Panc1 (cell line): ENCODE data around the gene GTF2A1L. TPM values are rescaled to one million over a fixed set of nuclear protein-coding genes. Genes with fewer than 3 reads are reported as not detected.
A peak's percentile ranks its signal among the peaks of the same experiment; 100 is the strongest.

ENCODE experiments used
- ATAC-seq: fragments of 200-7000 bp; cut with Tn5 transposase; 2 replicates; pipeline ENCODE4 v1.9.1; 2020; ENCODE audit warnings: mild to moderate bottlenecking, moderate library complexity
- BruUV-seq: library from RNA; stranded (reverse); fragments of 400-500 nt; replicated peaks from 2 replicates; lab custom pipeline; 2021; lab: Mats Ljungman, UMichigan
- CTCF ChIA-PET: fragments of 300-600 bp; sonication (Branson Sonifier 250); formaldehyde crosslinking; loops from one replicate; lab custom pipeline; 2022; ENCODE audit warnings: antibody characterized with exemption; lab: Charles Lee
- POLR2A ChIA-PET: fragments of 300-600 bp; sonication (Branson Sonifier 250); formaldehyde crosslinking; loops from one replicate; lab custom pipeline; 2022; ENCODE audit warnings: antibody characterized with exemption; lab: Charles Lee
- DNase-seq: peaks from one replicate; pipeline ENCODE4 v3.0.0-alpha.2; 2010; ENCODE audit warnings: low read depth, low spot score
- H3K27ac ChIP-seq: 2 replicates; pipeline ENCODE4 v1.5.1; 2011; ENCODE audit warnings: mild to moderate bottlenecking, low read length, inconsistent platforms
- H3K27me3 ChIP-seq: fragments of 200-500 bp; sonication (Bioruptor generic); 2 replicates; pipeline ENCODE4 v1.6.0; 2014; ENCODE audit warnings: low read length, inconsistent platforms; ENCODE audit not compliant: control insufficient read depth, insufficient read depth
- H3K36me3 ChIP-seq: fragments of 200-500 bp; sonication (Bioruptor generic); 2 replicates; pipeline ENCODE4 v1.5.1; 2014; ENCODE audit warnings: inconsistent platforms, mild to moderate bottlenecking, low read length, moderate library complexity; ENCODE audit not compliant: control insufficient read depth, insufficient read depth
- H3K4me1 ChIP-seq: 2 replicates; pipeline ENCODE4 v1.5.1; 2011; ENCODE audit warnings: inconsistent platforms, mild to moderate bottlenecking, low read length, moderate library complexity; ENCODE audit not compliant: control insufficient read depth, insufficient read depth
- H3K4me3 ChIP-seq, 2 experiments: 2 replicates each; pipeline ENCODE4 v1.5.1; 2011 to 2012; ENCODE audit warnings: low read depth in 2 of 2, low read length in 2 of 2, mild to moderate bottlenecking in 2 of 2, inconsistent platforms in 1 of 2, moderate library complexity in 1 of 2
- H3K9me3 ChIP-seq: fragments of 200-500 bp; sonication (Bioruptor generic); 2 replicates; pipeline ENCODE4 v1.5.1; 2014; ENCODE audit warnings: low read depth, mild to moderate bottlenecking, inconsistent platforms, low read length, moderate library complexity; ENCODE audit not compliant: control insufficient read depth, insufficient read depth
- POLR2AphosphoS5 ChIP-seq: IDR thresholded peaks from 2 replicates; pipeline ENCODE4 v1.6.1; 2012; ENCODE audit warnings: mild to moderate bottlenecking, low read depth, low read length, moderate library complexity
- SIN3A ChIP-seq: IDR thresholded peaks from 2 replicates; pipeline ENCODE4 v1.6.1; 2012; ENCODE audit warnings: low read depth, mild to moderate bottlenecking, low read length, moderate library complexity, borderline replicate concordance; ENCODE audit not compliant: insufficient read depth
- TCF7L2 ChIP-seq: IDR thresholded peaks from 2 replicates; pipeline ENCODE4 v1.6.1; 2011; ENCODE audit warnings: mild to moderate bottlenecking, low read depth, low read length, inconsistent platforms
- in situ Hi-C: cut with HindIII; loops from 2 replicates; pipeline ENCODE4 v1.10.0; 2016; ENCODE audit warnings: low sequenced_read_pairs, low pct_unique_long_range_greater_than_20kb
- intact Hi-C: fragments of 100-400 bp; cut with micrococcal nuclease; formaldehyde crosslinking; loops from one replicate; pipeline ENCODE4 v1.10.0; 2022; ENCODE audit not compliant: unreplicated experiment
- total RNA-seq: library from RNA; stranded (reverse); gene quantifications from one replicate; pipeline ENCODE4 v1.2.1, GENCODE V29; 2021; ENCODE audit not compliant: unreplicated experiment
- TF ChIP-seq, protein P1 (sequence below), 2 experiments: IDR thresholded peaks; 2 replicates each; pipeline ENCODE4 v1.6.1; 2011 to 2012; ENCODE audit warnings: low read depth in 2 of 2, control low read depth in 1 of 2, low read length in 1 of 2, mild to moderate bottlenecking in 1 of 2, moderate library complexity in 1 of 2; ENCODE audit not compliant: insufficient read depth in 1 of 2
- TF ChIP-seq, protein P2 (sequence below): fragments of 450-650 bp; IDR thresholded peaks from 2 replicates; pipeline ENCODE4 v1.5.1; 2017; ENCODE audit warnings: mild to moderate bottlenecking

Gene GTF2A1L
- total RNA-seq, 1 experiment from 2014 or later, result not detected

GRCh38 chr2:48587961-48588360, 29.7 kb upstream of the GTF2A1L start:
- H3K27me3 ChIP-seq, result no peaks in the 10 kb centered on the region
- ATAC-seq, result no peak
- no TSS peak for BruUV-seq
- POLR2A ChIA-PET, result no interaction called here
- H3K36me3 ChIP-seq, result no peaks in the 10 kb centered on the region
- no peak for DNase-seq
- TF ChIP-seq POLR2AphosphoS5, result no peak
- no peak for TF ChIP-seq SIN3A
- TF ChIP-seq TCF7L2, result no peak
- TF ChIP-seq, protein P1, sequence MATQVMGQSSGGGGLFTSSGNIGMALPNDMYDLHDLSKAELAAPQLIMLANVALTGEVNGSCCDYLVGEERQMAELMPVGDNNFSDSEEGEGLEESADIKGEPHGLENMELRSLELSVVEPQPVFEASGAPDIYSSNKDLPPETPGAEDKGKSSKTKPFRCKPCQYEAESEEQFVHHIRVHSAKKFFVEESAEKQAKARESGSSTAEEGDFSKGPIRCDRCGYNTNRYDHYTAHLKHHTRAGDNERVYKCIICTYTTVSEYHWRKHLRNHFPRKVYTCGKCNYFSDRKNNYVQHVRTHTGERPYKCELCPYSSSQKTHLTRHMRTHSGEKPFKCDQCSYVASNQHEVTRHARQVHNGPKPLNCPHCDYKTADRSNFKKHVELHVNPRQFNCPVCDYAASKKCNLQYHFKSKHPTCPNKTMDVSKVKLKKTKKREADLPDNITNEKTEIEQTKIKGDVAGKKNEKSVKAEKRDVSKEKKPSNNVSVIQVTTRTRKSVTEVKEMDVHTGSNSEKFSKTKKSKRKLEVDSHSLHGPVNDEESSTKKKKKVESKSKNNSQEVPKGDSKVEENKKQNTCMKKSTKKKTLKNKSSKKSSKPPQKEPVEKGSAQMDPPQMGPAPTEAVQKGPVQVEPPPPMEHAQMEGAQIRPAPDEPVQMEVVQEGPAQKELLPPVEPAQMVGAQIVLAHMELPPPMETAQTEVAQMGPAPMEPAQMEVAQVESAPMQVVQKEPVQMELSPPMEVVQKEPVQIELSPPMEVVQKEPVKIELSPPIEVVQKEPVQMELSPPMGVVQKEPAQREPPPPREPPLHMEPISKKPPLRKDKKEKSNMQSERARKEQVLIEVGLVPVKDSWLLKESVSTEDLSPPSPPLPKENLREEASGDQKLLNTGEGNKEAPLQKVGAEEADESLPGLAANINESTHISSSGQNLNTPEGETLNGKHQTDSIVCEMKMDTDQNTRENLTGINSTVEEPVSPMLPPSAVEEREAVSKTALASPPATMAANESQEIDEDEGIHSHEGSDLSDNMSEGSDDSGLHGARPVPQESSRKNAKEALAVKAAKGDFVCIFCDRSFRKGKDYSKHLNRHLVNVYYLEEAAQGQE (IDR thresholded peaks at IDR 0.05; ENCODE audit: insufficient read depth in 1 of 2, low read depth in 2 of 2, low read length in 1 of 2), result no peak
- TF ChIP-seq, protein P2, sequence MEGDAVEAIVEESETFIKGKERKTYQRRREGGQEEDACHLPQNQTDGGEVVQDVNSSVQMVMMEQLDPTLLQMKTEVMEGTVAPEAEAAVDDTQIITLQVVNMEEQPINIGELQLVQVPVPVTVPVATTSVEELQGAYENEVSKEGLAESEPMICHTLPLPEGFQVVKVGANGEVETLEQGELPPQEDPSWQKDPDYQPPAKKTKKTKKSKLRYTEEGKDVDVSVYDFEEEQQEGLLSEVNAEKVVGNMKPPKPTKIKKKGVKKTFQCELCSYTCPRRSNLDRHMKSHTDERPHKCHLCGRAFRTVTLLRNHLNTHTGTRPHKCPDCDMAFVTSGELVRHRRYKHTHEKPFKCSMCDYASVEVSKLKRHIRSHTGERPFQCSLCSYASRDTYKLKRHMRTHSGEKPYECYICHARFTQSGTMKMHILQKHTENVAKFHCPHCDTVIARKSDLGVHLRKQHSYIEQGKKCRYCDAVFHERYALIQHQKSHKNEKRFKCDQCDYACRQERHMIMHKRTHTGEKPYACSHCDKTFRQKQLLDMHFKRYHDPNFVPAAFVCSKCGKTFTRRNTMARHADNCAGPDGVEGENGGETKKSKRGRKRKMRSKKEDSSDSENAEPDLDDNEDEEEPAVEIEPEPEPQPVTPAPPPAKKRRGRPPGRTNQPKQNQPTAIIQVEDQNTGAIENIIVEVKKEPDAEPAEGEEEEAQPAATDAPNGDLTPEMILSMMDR, result no peak
- no peaks in the 10 kb centered on the region for H3K4me1 ChIP-seq
- H3K9me3 ChIP-seq, result no peaks in the 10 kb centered on the region
- intact Hi-C loops, result loop anchor here (5.0 kb wide), 1 partner anchor 116 kb away; no protein-coding TSS in a partner anchor
- H3K4me3 ChIP-seq, result no peak overlapping the region
- in situ Hi-C loops, result no loop called here
- no peak overlapping the region for H3K27ac ChIP-seq
- CTCF ChIA-PET, result no interaction called here

DNA sequence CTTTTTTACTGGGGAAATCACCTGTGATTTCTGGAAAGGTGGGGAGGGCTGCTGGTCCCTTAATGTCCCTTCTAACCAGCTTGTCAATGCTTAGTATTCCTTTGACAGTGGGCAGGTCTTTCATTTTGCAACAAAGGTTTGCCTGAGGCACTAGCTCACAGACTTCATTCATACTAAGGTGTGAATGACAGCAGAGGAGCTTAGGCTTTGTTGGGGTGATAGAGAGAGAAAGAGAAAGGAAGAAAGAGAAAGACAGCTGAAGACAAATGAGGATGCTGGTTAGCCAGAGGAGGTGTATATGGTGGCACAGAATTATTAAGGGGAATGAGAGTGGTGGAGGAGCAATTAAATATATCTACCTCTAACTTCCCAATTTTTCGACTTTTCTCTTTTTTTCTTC, 28.9 kb upstream of the GTF2A1L start:
- CTCF ChIA-PET, result no interaction called here
- Histone ChIP-seq H3K36me3 (no peaks in the 10 kb centered on the region), H3K4me3 (peak overlapping the region in 1 of 2 experiments; percentile 7; a peak in 1 of 4 replicates), H3K27ac (no peak overlapping the region), H3K9me3 (no peaks in the 10 kb centered on the region), H3K27me3 (no peaks in the 10 kb centered on the region), H3K4me1 (no peaks in the 10 kb centered on the region)
- no peak for DNase-seq
- no TSS peak for BruUV-seq
- no peak for ATAC-seq
- intact Hi-C loops, result loop anchor here (5.0 kb wide), 1 partner anchor 116 kb away; no protein-coding TSS in a partner anchor
- TF ChIP-seq TCF7L2 (no peak), POLR2AphosphoS5 (no peak), SIN3A (no peak)
- TF ChIP-seq, protein P2, result no peak
- TF ChIP-seq, protein P1 (IDR thresholded peaks at IDR 0.05; ENCODE audit: insufficient read depth in 1 of 2, low read depth in 2 of 2, low read length in 1 of 2), result no peak
- in situ Hi-C loops, result no loop called here
- POLR2A ChIA-PET, result no interaction called here
